Natural killer cell (primary cell): Measurements from ENCODE around the gene DRGX. TPM values are rescaled to one million over a fixed set of nuclear protein-coding genes. Genes with fewer than 3 reads are reported as not detected.

Experiments
- ATAC-seq, 3 donors: fragments of 150-1000 bp in 2 of 3; fragments of 200-7000 bp in 1 of 3; cut with Tn5 transposase; 1 replicate in 1 of 3; 2 replicates in 2 of 3; pipeline ENCODE4 v1.10.0; 2021; ENCODE audit warnings: mild to moderate bottlenecking in 2 of 3, moderate library complexity in 2 of 3
- DNase-seq, 2 donors: peaks; one replicate each; pipeline versions ENCODE4 v3.0.0 to v3.0.0-alpha.2; 2013 to 2021; ENCODE audit warnings: mixed read lengths in 1 of 2
- H3K27ac ChIP-seq: one replicate; pipeline ENCODE4 v1.5.1; 2013; ENCODE audit warnings: mild to moderate bottlenecking, low read length
- H3K27me3 ChIP-seq: one replicate; pipeline ENCODE4 v1.6.1; 2013; ENCODE audit warnings: low read length; ENCODE audit not compliant: control insufficient read depth, insufficient read depth
- H3K36me3 ChIP-seq: one replicate; pipeline ENCODE4 v1.6.1; 2013; ENCODE audit warnings: low read length; ENCODE audit not compliant: control insufficient read depth, insufficient read depth
- H3K4me1 ChIP-seq: one replicate; pipeline ENCODE4 v1.6.1; 2013; ENCODE audit warnings: low read length; ENCODE audit not compliant: control insufficient read depth, insufficient read depth
- H3K4me3 ChIP-seq: one replicate; pipeline ENCODE4 v1.5.1; 2013; ENCODE audit warnings: low read length
- H3K9me3 ChIP-seq: one replicate; pipeline ENCODE4 v1.6.1; 2013; ENCODE audit warnings: low read length; ENCODE audit not compliant: control insufficient read depth, insufficient read depth
- H3K27ac Mint-ChIP-seq, 2 donors: one replicate each; pipeline ENCODE4 v1.8.0; 2022; ENCODE audit warnings: mild to moderate bottlenecking in 2 of 2, mixed read lengths in 2 of 2, moderate library complexity in 1 of 2
- H3K27me3 Mint-ChIP-seq, 2 donors: one replicate each; pipeline ENCODE4 v1.8.0; 2022; ENCODE audit warnings: low read depth in 2 of 2, mixed read lengths in 2 of 2
- H3K36me3 Mint-ChIP-seq: one replicate; pipeline ENCODE4 v1.8.0; 2022; ENCODE audit warnings: mixed read lengths
- H3K4me1 Mint-ChIP-seq, 2 donors: one replicate each; pipeline ENCODE4 v1.8.0; 2022; ENCODE audit warnings: mixed read lengths in 2 of 2
- H3K4me3 Mint-ChIP-seq: one replicate; pipeline ENCODE4 v1.8.0; 2022; ENCODE audit warnings: mild to moderate bottlenecking, moderate library complexity, mixed read lengths
- H3K9me3 Mint-ChIP-seq, 2 donors: one replicate each; pipeline ENCODE4 v1.8.0; 2022; ENCODE audit warnings: mixed read lengths in 2 of 2
- CTCF ChIP-seq: fragments of 200-600 bp; IDR thresholded peaks from one replicate; pipeline ENCODE4 v1.8.0; 2022; ENCODE audit warnings: antibody characterized with exemption
- WGBS: methylation state at CpG from one replicate; pipeline ENCODE4 v1.1.7; 2013; ENCODE audit warnings: missing lambda C conversion rate; ENCODE audit not compliant: insufficient coverage; 5-methylcytosine and 5-hydroxymethylcytosine counted together
- intact Hi-C: fragments of 100-400 bp; cut with micrococcal nuclease; formaldehyde crosslinking; loops from one replicate; pipeline ENCODE4 v1.14.2; 2022
- total RNA-seq, 4 donors: library from RNA; stranded (reverse); fragments of 120-200 nt in 1 of 4; gene quantifications; one replicate each; pipeline versions ENCODE4 v1.2.3 to v1.2.4, GENCODE V29; 2013 to 2022

DRGX gene
- total RNA-seq, 3 donors from 2014 or later (not counting 1 experiment from before 2014, with no cell fraction given) = not detected

DNA sequence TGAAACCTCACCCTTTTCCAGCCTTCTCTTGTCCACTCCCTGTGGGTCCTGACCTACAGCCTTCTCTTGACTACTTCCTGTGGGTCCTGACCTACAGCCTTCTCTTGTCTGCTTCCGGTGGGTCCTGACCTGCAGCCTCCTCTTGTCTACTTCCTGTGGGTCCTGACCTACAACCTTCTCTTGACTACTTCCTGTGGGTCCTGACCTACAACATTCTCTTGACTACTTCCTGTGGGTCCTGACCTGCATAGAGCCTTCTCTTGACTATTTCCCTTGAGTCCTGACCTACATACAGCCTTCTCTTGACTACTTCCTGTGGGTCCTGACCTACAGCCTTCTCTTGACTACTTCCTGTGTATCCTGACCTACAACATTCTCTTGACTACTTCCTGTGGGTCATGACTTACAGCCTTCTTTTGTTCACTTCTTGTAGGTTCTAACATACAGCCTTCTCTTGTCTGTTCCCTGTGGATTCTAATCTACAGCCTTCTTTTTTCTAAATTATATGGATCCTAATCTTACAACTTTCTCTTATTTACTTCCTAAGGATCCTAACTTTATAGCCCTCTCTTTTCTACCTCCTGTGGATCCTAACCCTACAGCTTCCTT lies 60.4 kb downstream of the DRGX start:
- no peaks in the 10 kb centered on the region for H3K27me3 ChIP-seq
- H3K36me3 ChIP-seq = no peaks in the 10 kb centered on the region
- peaks cover 2 to 17% of the 10 kb centered on the region in 2 donors for H3K27me3 Mint-ChIP-seq
- peak overlapping the region; percentile 56 for H3K27ac ChIP-seq
- peak overlapping the region; percentile 26 for H3K4me3 Mint-ChIP-seq
- H3K4me1 ChIP-seq = peaks cover 11% of the 10 kb centered on the region
- peak overlapping the region; percentile 80 to 82 for H3K27ac Mint-ChIP-seq
- intact Hi-C loops = no loop called here
- TF ChIP-seq CTCF = no peak
- H3K4me3 ChIP-seq = no peak overlapping the region
- H3K4me1 Mint-ChIP-seq = peaks cover 16 to 18% of the 10 kb centered on the region in 2 donors
- peak; percentile 18 to 72 (median 63) for ATAC-seq
- H3K9me3 Mint-ChIP-seq = peaks cover 8 to 13% of the 10 kb centered on the region in 2 donors
- H3K9me3 ChIP-seq = peaks cover 11% of the 10 kb centered on the region
- H3K36me3 Mint-ChIP-seq = peaks cover 13% of the 10 kb centered on the region
- peak in 1 of 2 donors; percentile 31 for DNase-seq
- WGBS = 41% methylated on average over 1 of the region's 1 CpG

DNA sequence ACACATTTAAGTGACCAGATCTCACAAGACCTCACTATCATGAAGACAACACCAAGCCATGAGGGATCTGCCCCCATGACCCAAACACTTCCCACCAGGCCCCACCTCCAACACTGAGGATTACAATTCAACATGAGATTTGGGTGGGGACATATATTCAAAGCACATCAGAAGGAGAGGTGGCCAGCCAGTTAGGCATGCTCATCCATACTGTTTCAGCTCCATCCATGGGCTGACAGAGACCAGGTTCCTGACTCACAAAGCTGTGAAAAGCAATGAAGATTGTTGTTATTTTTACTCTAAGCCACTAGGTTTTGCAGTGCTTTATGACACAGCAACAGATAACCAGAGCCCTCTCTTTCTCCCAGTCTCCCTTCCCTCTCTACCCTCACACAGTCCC lies 60.9 kb downstream of the DRGX start:
- ATAC-seq (peak in 1 of 3 donors; percentile 26), DNase-seq (no peak)
- H3K4me3 ChIP-seq = no peak overlapping the region
- no peaks in the 10 kb centered on the region for H3K36me3 ChIP-seq
- peak overlapping the region; percentile 56 for H3K27ac ChIP-seq
- peaks cover 16 to 18% of the 10 kb centered on the region in 2 donors for H3K4me1 Mint-ChIP-seq
- H3K4me1 ChIP-seq = peaks cover 11% of the 10 kb centered on the region
- peaks cover 11% of the 10 kb centered on the region for H3K9me3 ChIP-seq
- intact Hi-C loops = no loop called here
- H3K4me3 Mint-ChIP-seq = no peak overlapping the region
- peaks cover 8 to 13% of the 10 kb centered on the region in 2 donors for H3K9me3 Mint-ChIP-seq
- peaks cover 2 to 16% of the 10 kb centered on the region in 2 donors for H3K27me3 Mint-ChIP-seq
- peak overlapping the region; percentile 80 to 82 for H3K27ac Mint-ChIP-seq
- TF ChIP-seq CTCF = no peak
- H3K27me3 ChIP-seq = no peaks in the 10 kb centered on the region
- H3K36me3 Mint-ChIP-seq = peaks cover 13% of the 10 kb centered on the region

DNA sequence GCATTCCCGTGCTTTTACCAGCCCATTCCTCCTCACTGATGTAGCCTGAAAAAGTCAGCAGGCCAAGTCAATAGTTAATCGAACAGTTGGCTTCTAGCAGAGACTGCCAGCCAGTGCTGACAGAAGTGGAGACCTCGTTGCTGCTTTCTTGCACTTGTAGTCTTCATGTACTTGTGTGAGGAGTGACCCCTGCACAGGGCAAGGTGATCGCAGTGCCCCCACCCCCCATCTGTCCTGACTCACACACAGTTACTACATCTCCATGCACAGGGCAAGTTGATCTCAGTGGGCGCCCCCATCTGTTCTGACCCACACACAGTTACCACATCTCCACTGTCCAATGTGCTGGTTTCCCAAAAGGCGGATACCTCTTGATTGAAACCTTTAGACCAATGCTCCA lies 62.7 kb downstream of the DRGX start:
- no peaks in the 10 kb centered on the region for H3K27me3 ChIP-seq
- 93% methylated on average over 6 of the region's 6 CpGs for WGBS
- H3K4me1 ChIP-seq = peaks cover 11% of the 10 kb centered on the region
- H3K27ac Mint-ChIP-seq = no peak overlapping the region
- no peak overlapping the region for H3K27ac ChIP-seq
- H3K9me3 Mint-ChIP-seq = peaks cover 8 to 13% of the 10 kb centered on the region in 2 donors
- H3K36me3 Mint-ChIP-seq = peaks cover 13% of the 10 kb centered on the region
- H3K4me3 Mint-ChIP-seq = no peak overlapping the region
- no peak for TF ChIP-seq CTCF
- peaks cover 11% of the 10 kb centered on the region for H3K9me3 ChIP-seq
- ATAC-seq (no peak), DNase-seq (no peak)
- no peak overlapping the region for H3K4me3 ChIP-seq
- H3K27me3 Mint-ChIP-seq = peaks cover 2 to 21% of the 10 kb centered on the region in 2 donors
- intact Hi-C loops = no loop called here
- H3K4me1 Mint-ChIP-seq = peaks cover 16 to 18% of the 10 kb centered on the region in 2 donors
- H3K36me3 ChIP-seq = no peaks in the 10 kb centered on the region

DNA sequence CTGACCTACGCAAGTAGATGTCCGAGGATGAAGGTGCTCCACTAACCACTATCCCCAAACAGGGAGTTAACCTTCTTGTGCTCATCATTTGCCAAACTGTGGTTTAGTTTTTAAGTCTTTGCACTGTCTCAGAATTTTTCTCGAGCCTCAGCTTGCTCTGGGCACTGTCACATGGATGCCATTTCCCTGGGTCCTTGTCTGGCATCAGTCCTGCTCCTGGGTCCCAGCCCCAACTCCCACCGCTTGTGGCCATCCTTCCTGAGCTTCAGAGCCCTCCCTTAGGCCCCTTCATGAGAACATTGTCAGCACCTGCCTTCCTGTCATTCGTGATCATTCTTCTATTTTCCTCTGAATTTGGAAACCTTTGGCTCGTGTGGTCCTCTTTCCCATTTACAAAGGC lies 63.1 kb downstream of the DRGX start:
- H3K4me1 Mint-ChIP-seq = peaks cover 16 to 18% of the 10 kb centered on the region in 2 donors
- Histone ChIP-seq H3K9me3 (peaks cover 11% of the 10 kb centered on the region), H3K4me3 (no peak overlapping the region), H3K27me3 (no peaks in the 10 kb centered on the region), H3K36me3 (no peaks in the 10 kb centered on the region), H3K4me1 (peaks cover 11% of the 10 kb centered on the region), H3K27ac (no peak overlapping the region)
- intact Hi-C loops = no loop called here
- ATAC-seq (no peak), DNase-seq (no peak)
- peaks cover 13% of the 10 kb centered on the region for H3K36me3 Mint-ChIP-seq
- H3K9me3 Mint-ChIP-seq = peaks cover 8 to 13% of the 10 kb centered on the region in 2 donors
- 91% methylated on average over 6 of the region's 6 CpGs for WGBS
- H3K27me3 Mint-ChIP-seq = peaks cover 4 to 21% of the 10 kb centered on the region in 2 donors
- TF ChIP-seq CTCF = no peak
- no peak overlapping the region for H3K4me3 Mint-ChIP-seq
- no peak overlapping the region for H3K27ac Mint-ChIP-seq
